GM12891 (cell line): ENCODE data around the gene INSIG2.

Experiments
- DNase-seq: peaks from one replicate; pipeline ENCODE4 v3.0.0; 2011; ENCODE audit warnings: low spot score; ENCODE audit not compliant: insufficient read length
- FAIRE-seq: peaks from 2 replicates; lab custom pipeline; 2011; peaks lifted over from hg19 to GRCh38; lab: Jason Lieb, UNC
- PAX5 ChIP-seq: IDR thresholded peaks from 2 replicates; pipeline ENCODE4 v1.6.1; 2011; ENCODE audit warnings: low read length, moderate library complexity, mild to moderate bottlenecking; ENCODE audit not compliant: insufficient read depth, severe bottlenecking
- POLR2A ChIP-seq: IDR thresholded peaks from 2 replicates; pipeline ENCODE4 v1.6.1; 2011; ENCODE audit warnings: low read depth, low read length, control low read depth
- POLR2AphosphoS5 ChIP-seq: IDR thresholded peaks from 2 replicates; pipeline ENCODE4 v1.6.1; 2011; ENCODE audit warnings: low read depth, low read length, control low read depth
- POU2F2 ChIP-seq: IDR thresholded peaks from 2 replicates; pipeline ENCODE4 v1.6.1; 2011; ENCODE audit warnings: low read depth, mild to moderate bottlenecking, control low read depth, low read length, moderate library complexity
- SPI1 ChIP-seq: IDR thresholded peaks from 2 replicates; pipeline ENCODE4 v1.6.1; 2011; ENCODE audit warnings: low read depth, low read length, control low read depth
- TAF1 ChIP-seq: IDR thresholded peaks from 2 replicates; pipeline ENCODE4 v1.6.1; 2011; ENCODE audit warnings: low read depth, low read length, control low read depth

Gene INSIG2

DNA sequence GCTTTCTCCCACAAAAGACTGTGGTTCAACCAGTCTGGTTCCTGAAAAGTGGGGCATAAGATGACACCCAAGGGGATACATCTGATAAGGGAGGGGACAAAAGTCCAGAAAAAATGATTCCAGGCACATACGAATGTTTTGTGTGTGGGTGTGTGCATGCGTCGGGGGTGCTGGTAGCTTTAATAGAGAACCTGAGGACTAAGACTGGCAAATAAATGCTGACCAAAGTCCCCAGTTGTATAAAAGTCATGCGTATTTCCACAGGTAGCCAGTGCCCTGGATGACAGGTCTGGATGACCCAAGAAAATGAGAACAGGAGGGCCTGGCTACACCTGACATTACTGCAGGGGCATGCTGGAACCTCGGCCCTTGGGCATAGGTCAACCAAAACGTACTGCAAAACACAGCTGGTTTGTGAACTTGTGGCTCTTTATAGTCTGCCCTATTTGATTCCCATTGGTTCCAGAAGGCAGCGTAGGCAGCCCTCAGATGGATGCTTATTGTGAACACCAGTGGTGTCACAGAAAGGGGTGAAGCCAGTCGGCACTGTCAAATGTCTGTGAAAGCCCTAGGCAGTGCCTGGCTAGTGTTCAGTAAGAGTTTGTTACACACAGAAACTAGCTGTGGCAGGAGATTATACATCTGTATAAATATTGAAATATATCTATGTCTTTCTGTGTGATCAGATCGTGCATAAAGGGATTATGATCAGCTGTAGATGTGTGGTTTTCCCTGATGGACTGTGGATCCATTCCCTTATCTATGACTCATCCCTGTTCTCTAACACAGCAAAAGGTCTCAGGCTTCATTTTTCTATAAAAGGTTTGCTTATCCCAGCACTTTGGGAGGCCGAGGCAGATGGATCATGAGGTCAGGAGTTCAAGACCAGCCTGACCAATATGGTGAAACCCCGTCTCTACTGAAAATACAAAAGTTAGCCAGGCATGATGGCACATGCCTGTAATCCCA is 58.3 kb downstream of the INSIG2 start:
- DNase-seq: no peak
- FAIRE-seq: no peak
- no peak for TF ChIP-seq TAF1
- TF ChIP-seq POU2F2: no peak
- no peak for TF ChIP-seq PAX5
- no peak for TF ChIP-seq SPI1
- no peak for TF ChIP-seq POLR2A
- no peak for TF ChIP-seq POLR2AphosphoS5

DNA sequence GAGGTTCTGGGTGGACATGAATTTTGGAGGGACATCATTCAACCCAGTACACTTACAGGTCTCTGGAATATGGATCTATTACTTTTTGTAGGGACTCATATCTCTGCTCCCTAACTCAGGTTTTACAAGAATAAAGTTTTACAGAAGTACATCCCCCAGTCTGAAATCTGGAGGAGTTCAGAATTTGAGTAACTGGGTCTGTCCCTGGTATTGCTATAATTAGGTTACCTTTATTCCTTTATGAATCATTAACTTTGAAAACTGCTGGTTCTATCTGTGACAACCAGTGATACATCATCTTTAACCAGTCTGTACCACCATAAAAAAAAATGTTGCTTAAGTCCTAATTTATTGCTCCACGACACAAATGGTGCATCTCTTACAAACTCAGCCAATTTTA is 59.9 kb downstream of the INSIG2 start:
- FAIRE-seq (no peak), DNase-seq (no peak)
- TF ChIP-seq TAF1: no peak
- no peak for TF ChIP-seq SPI1
- TF ChIP-seq PAX5: no peak
- no peak for TF ChIP-seq POLR2A
- TF ChIP-seq POLR2AphosphoS5: no peak

DNA sequence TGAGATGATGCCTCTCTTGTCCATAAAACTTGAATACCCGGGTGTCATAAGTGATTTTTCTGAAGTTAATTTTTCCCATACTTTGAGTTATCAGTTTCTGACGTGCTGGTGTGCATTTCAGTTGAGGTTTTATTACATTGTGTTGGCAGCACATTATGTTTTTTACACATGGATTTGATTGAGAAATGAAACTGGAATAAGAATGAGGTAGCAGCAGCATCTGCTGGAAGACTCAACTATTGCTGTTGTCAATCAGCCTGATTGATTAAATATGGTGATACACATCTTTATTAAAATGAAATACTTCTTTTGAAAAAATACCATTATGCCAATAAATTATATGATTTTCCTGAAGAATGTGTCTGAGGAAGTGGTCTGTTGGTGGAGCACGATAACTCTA is 60.5 kb downstream of the INSIG2 start:
- DNase-seq: no peak
- TF ChIP-seq POLR2AphosphoS5 (no peak), SPI1 (no peak), TAF1 (no peak), POU2F2 (no peak)
- no peak for FAIRE-seq

DNA sequence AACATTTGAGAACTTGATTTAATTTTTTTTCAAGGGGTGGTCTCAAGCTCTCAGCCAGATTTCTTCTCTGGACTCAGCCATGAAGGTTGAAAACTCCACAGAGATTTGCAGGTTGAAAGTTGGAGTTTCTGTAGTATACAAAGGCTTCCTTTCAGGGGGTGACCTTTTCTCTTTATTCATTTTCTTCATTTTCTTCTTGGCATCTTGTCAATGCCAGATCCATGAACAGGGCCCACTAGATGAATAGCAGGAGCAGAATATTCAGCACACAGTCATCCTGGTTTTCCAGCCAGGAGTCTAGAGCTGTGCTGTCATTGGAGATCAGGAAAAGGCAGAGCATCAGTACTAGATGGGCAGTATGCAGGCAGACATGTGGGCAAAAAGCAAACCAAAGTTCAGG is 62.0 kb downstream of the INSIG2 start:
- no peak for FAIRE-seq
- TF ChIP-seq POLR2AphosphoS5: no peak
- TF ChIP-seq PAX5: no peak

DNA sequence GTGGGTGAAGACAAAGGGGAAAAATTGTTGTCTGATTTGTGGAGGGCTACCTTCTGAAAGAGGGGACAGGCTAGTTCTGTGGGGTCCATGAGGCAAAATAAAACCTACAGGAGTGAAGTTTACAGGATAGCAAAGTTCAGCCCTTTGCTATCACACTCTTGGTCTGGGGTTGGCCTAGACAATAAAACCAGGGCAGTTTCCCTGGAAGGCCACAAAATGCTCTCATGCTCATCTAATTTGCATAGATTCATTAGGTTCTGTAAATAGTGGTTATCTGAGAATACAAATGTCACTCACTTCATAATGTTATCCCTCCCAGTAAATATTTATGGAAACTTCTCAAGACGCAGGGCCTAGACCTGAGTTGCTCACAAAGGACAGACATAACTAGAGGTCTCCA is 63.6 kb downstream of the INSIG2 start:
- DNase-seq (no peak), FAIRE-seq (no peak)
- TF ChIP-seq SPI1 (no peak), PAX5 (no peak), TAF1 (no peak), POU2F2 (no peak), POLR2A (no peak), POLR2AphosphoS5 (no peak)

More for the DNA sequence above, 62.0 kb downstream of the INSIG2 start:
- no peak for DNase-seq

DNA sequence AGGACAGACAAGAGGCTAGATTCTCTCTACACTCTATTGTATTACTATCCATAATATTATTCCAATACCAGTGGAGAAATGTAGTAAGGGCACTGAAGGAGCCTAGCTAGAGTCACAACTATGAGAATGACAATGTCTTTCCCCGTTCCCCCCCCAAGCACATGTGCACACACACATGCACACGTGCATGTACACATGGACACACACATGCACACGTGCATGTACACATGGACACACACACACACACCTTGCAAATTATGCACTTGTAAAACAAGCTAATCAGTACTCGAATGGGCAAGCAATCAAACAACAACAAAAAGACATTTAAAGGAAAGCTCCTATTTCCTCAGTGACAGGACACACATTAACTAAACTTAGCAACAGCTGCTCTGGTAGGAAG is 65.2 kb downstream of the INSIG2 start:
- no peak for TF ChIP-seq SPI1
- no peak for TF ChIP-seq PAX5
- TF ChIP-seq POLR2A: no peak
- no peak for FAIRE-seq
- DNase-seq: no peak

DNA sequence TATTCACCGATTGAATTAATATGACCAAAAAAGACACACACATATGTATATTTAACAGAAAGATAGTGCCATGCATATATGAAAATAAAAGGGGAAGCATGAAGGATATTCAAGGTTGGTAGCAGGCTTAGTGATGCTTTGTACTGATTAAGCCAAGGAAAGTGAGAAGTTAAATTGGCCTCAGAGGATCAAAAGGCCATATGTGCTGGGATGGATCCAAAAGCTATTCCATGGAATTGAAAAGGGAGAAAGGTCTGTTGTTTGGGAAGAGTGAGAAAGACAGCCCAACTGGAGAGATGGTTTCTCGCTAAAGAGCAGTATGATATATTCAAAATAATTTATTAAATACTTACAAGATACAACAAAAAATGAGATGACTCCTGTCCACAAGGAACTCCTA is 65.9 kb downstream of the INSIG2 start:
- TF ChIP-seq POU2F2 (no peak), TAF1 (no peak), POLR2AphosphoS5 (no peak), SPI1 (no peak), PAX5 (no peak), POLR2A (no peak)
- no peak for DNase-seq
- no peak for FAIRE-seq
